GM18909 (cell line): ENCODE data around the gene ARHGAP26.
A peak's percentile ranks its signal among the peaks of the same experiment; 100 is the strongest.

Source experiments
- ATAC-seq: cut with Tn5 transposase; IDR thresholded peaks from one replicate; pipeline ENCODE4 v1.9.1; 2021; ENCODE audit warnings: mild to moderate bottlenecking; ENCODE audit not compliant: unreplicated experiment, poor library complexity

Gene ARHGAP26

GRCh38 chr5:142807372-142807911 is 37.3 kb downstream of the ARHGAP26 start:
- peak; percentile 65 for ATAC-seq

- ATAC-seq: no peak
Observed at GRCh38 chr5:142808878-142809598, 38.9 kb downstream of the ARHGAP26 start.

- no peak for ATAC-seq
Observed at GRCh38 chr5:142810081-142810480, 39.9 kb downstream of the ARHGAP26 start.

- ATAC-seq: no peak
Observed at GRCh38 chr5:142810743-142811290, 40.6 kb downstream of the ARHGAP26 start.

GRCh38 chr5:142811866-142812557 is 41.8 kb downstream of the ARHGAP26 start:
- ATAC-seq: no peak

GRCh38 chr5:142813220-142813619 is 43.0 kb downstream of the ARHGAP26 start:
- ATAC-seq: no peak

- no peak for ATAC-seq
Observed at GRCh38 chr5:142814122-142814521, 43.9 kb downstream of the ARHGAP26 start.

GRCh38 chr5:142815469-142815868 is 45.3 kb downstream of the ARHGAP26 start:
- ATAC-seq: no peak

GRCh38 chr5:142816531-142817430 is 46.6 kb downstream of the ARHGAP26 start:
- ATAC-seq: no peak

- ATAC-seq: no peak
Observed at GRCh38 chr5:142817949-142818431, 47.8 kb downstream of the ARHGAP26 start.

GRCh38 chr5:142819292-142819691 is 49.1 kb downstream of the ARHGAP26 start:
- no peak for ATAC-seq

GRCh38 chr5:142819825-142820224 is 49.6 kb downstream of the ARHGAP26 start:
- ATAC-seq: no peak

GRCh38 chr5:142820447-142820846 is 50.3 kb downstream of the ARHGAP26 start:
- no peak for ATAC-seq

GRCh38 chr5:142821034-142821732 is 51.0 kb downstream of the ARHGAP26 start:
- ATAC-seq: no peak

GRCh38 chr5:142821733-142822487 is 51.7 kb downstream of the ARHGAP26 start:
- ATAC-seq: peak; percentile 75

- no peak for ATAC-seq
Observed at GRCh38 chr5:142823126-142823525, 52.9 kb downstream of the ARHGAP26 start.

GRCh38 chr5:142823806-142824205 is 53.6 kb downstream of the ARHGAP26 start:
- ATAC-seq: no peak

- no peak for ATAC-seq
Observed at GRCh38 chr5:142824391-142824790, 54.2 kb downstream of the ARHGAP26 start.
